ENCODE data around the gene CAPSL. TPM values are rescaled to one million over a fixed set of nuclear protein-coding genes. Genes with fewer than 3 reads are reported as not detected.

Gene CAPSL
- total and polyA plus RNA-seq, 2 of the 8 experiments (the other 6 are each of a cell fraction or from before 2014, with no cell fraction given): not detected

- no peak for TF ChIP-seq RAD21 (IDR thresholded peaks at IDR 0.05 in 1 of 2, conservative IDR thresholded peaks at IDR 0.05 in 1 of 2; ENCODE audit: low read depth in 2 of 2, low read length in 2 of 2)
- TF ChIP-seq EZH2 (IDR thresholded peaks at IDR 0.05; ENCODE audit: low read depth, low read length, severe bottlenecking): no peak
- TF ChIP-seq YY1 (IDR thresholded peaks at IDR 0.05; ENCODE audit: low read depth, low read length): no peak
- TF ChIP-seq SIRT6 (IDR thresholded peaks at IDR 0.05; ENCODE audit: low read length): no peak
- no peak for TF ChIP-seq CTBP2 (IDR thresholded peaks at IDR 0.05; ENCODE audit: borderline replicate concordance, insufficient read depth, insufficient read length, low read length)
- TF ChIP-seq GABPA (IDR thresholded peaks at IDR 0.05; ENCODE audit: borderline replicate concordance, insufficient read depth, low read length): no peak
- TF ChIP-seq RFX5 (IDR thresholded peaks at IDR 0.05; ENCODE audit: borderline replicate concordance, low read depth, low read length): peak; percentile 62; the same call in 1 of the 2 replicates
- no peak for TF ChIP-seq TAF7 (optimal IDR thresholded peaks at IDR 0.05; ENCODE audit: borderline replicate concordance, low read depth, low read length)
- TF ChIP-seq BACH1 (IDR thresholded peaks at IDR 0.05; ENCODE audit: low read length): no peak
- TF ChIP-seq JUND (IDR thresholded peaks at IDR 0.05; ENCODE audit: low read length): no peak
- TF ChIP-seq POU5F1 (IDR thresholded peaks at IDR 0.05; ENCODE audit: low read depth, low read length): no peak
- no peak for TF ChIP-seq MAFK (IDR thresholded peaks at IDR 0.05; ENCODE audit: low read depth, low read length)
- TF ChIP-seq, protein P1, sequence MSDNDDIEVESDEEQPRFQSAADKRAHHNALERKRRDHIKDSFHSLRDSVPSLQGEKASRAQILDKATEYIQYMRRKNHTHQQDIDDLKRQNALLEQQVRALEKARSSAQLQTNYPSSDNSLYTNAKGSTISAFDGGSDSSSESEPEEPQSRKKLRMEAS (IDR thresholded peaks at IDR 0.05): no peak
- no peak for TF ChIP-seq KDM4A (IDR thresholded peaks at IDR 0.05; ENCODE audit: low read depth, low read length, severe bottlenecking)
- no peak for TF ChIP-seq HDAC6 (IDR thresholded peaks at IDR 0.05; ENCODE audit: low read depth, low read length)
- TF ChIP-seq SAP30 (IDR thresholded peaks at IDR 0.05; ENCODE audit: insufficient read depth, insufficient replicate concordance, low read length): no peak
- no peak for TF ChIP-seq TBP (IDR thresholded peaks at IDR 0.05; ENCODE audit: low read depth, low read length)
- peak; percentile 86 for TF ChIP-seq CHD2 (IDR thresholded peaks at IDR 0.05; ENCODE audit: low read length)
- no peak for TF ChIP-seq EGR1 (IDR thresholded peaks at IDR 0.05; ENCODE audit: borderline replicate concordance, low read depth, low read length)
- TF ChIP-seq EP300 (IDR thresholded peaks at IDR 0.05; ENCODE audit: borderline replicate concordance in 1 of 2, low read depth in 2 of 2, low read length in 2 of 2): no peak
- TF ChIP-seq CBX5 (IDR thresholded peaks at IDR 0.05; ENCODE audit: low read depth, low read length): no peak
- TF ChIP-seq TCF12 (IDR thresholded peaks at IDR 0.05; ENCODE audit: low read depth, low read length): no peak
Measured at GRCh38 chr5:35938568-35939227, at the start of gene CAPSL (continued).
